Femur (tissue), 1 donor: ENCODE data around the gene LIPF.
"Not testable (repeated sequence)": the region's sequence is repeated elsewhere in the genome, so short reads cannot be mapped to it uniquely, and the experiment has no call there.

Experiments used
- DNase-seq: peaks from one replicate; pipeline ENCODE4 v3.0.0-alpha.2; 2017

LIPF gene, protein sequence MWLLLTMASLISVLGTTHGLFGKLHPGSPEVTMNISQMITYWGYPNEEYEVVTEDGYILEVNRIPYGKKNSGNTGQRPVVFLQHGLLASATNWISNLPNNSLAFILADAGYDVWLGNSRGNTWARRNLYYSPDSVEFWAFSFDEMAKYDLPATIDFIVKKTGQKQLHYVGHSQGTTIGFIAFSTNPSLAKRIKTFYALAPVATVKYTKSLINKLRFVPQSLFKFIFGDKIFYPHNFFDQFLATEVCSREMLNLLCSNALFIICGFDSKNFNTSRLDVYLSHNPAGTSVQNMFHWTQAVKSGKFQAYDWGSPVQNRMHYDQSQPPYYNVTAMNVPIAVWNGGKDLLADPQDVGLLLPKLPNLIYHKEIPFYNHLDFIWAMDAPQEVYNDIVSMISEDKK

DNA sequence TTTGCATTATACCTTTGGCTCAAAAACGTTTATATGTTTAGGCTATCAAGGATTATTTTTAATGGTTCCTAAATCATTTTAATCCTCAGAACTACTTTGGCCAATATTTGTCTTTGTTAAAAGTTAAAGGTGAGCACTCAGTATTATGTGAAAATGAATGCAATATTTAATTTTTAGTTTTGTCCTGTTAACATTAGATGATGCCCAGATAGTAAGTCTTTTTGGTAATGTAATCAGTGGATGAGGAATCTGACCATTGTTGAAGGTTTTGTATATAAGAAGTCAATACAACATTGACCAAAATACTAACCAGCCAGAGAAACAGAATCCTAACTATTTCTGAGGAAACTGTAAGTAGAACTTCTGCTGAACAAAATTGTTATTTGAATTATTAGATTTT is at the start of gene LIPF:
Gene LIPF (plus strand): TSS at position 301 of the 400 bp plus-strand sequence. CDS start 2,856 bp downstream, outside the sequence.
- no peak for DNase-seq

DNA sequence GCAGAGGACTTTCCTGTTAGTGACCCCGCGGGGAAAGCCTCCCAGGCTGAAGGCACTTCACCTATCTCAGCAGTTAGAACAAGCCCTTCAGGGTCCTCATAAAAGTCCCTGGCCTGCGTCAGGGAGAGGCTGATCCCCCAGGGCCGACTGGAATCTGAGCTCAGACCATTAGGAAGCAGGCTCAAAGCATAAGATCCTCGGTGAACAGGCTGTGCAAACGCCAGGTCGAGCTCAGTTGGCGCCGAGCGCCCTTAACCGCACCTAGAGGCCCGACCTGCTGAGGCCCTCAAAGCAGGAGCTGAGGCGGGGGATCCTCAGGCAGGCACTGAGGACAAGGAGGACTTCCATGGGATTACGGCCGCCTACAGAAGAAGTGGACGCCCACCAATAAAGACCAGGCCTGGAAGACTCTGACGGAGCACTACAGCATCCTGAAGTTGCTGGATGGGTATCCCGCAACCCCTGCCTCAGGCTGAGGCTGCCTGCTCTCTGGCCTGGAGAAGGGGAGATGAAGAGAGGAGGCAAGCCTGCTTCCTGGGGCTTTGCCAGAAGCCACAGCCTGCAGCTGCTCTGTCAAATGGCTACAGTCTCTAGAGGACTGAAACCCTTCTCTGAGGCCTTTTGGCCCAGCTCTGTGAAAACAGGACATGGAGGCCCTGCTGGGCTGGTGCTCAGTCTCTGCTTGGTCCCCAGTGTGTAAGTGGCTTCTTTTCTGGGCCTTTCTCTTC is 47.8 kb upstream of the LIPF start:
- peak; percentile 35 for DNase-seq

DNA sequence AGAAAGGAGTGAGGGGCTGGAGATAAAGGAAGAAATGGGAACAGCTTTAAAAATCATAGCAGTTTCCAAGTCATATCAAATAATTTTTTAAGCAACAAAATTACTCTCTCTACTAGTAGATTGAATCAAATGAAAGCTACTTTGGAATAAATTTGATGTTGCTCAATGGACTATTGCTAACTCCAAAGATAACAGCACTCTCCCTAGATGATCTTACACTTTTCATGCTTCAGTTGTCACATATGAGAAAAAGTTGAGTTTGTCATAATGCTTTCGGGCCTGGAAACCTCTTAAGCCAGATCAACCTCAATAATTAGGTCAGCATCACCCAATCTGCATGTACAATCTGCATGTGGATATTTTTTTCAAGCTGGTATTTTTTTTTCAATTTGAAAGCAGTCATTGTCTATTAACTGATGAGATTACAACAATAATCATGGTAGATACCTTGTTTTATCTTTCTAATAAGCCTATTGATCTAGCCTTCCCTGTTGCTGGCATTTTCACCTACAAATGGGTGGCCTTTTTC is 46.4 kb upstream of the LIPF start:
- no peak for DNase-seq

DNA sequence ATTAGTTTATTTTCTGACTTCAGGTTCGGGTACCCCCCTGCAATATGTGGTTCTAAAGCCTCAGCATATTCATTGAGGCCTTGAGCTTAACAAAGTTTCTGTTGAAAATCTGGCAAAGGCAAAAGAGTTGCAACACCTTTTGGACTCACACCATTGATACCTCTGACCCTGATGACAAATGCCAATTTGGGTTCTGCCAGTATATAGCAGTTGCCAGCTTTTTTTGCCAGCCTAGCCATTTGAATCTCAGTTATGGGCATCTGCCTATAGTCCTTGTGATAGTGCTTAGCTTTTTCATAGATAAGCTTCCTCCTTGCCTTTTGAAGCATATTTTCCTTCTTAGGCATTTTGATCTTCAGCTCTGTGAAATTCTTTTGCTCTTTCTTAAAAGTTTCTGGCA is 45.7 kb upstream of the LIPF start:
- no peak for DNase-seq

DNA sequence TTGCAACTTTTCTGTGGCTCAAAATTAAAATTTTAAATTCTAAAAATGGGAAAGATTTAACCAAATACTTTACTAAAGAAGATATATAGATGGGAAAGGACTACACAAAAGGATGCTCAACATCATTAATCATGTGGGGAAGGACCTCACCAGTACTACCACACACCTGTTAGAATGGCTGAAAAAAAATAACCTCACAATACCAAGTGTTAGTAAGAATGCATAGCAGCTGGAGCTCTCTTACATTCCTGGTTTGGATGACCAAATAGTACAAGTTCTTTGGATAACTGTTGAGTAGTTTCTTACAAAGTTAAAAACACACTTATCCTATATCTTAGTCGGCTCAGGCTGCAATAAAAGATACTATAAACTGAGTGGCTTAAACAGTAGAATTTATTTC is 43.8 kb upstream of the LIPF start:
- no peak for DNase-seq

DNA sequence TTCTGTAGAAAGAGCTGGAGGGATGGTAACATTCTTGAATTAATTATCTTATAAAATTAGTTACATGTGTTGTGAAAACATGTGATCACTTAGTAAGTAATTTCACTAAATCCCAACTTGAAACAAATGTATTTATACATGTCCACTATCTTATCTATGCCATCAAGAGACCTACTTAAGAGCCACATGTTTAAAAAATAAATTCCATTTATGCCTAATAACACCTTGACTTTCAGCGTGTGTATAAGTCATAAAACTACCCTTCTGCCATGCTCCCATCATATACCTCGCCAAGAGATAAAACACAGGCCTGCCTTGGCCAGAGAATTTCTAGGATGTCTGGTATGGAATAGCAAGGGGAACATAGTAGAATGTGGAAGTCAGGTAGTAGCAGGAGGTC is 40.4 kb upstream of the LIPF start:
- DNase-seq: no peak

DNA sequence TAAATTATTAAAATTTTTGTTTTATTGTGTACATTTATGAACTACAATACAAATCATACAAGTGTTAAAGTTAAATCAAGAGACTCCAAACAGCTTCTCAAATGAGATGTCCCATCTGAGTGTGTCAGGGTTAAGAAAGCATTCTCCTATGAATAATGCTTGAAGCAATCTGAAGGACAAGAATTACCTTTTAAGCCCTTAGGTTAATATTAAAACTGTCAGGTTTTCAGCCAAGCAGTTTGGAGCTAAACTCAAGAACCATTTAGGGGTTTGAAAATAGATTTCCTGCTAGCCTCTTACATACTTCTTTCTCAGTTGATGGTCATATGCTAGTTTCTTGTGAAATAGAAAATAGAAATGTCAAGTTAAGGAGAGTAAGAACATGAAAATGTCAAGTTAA is 39.4 kb upstream of the LIPF start:
- no peak for DNase-seq

DNA sequence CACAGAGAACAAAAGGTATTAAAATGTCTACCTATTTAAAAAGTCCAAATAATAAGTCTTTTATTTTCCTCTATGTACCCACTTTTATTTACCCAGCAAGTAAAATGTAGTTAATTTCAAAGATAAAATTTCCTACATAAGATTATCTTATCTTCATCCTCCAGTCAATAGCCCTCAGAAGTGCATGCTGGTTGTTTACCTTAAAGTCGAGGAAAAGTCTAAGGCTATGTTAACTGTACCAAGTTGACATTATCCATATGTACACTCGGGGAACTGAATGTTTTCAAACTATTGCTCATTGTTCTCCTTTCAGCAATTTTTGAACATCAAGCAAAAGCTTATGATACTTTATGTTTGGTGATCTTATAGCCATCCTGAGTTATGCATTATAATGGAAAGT is 24.1 kb upstream of the LIPF start:
- no peak for DNase-seq

DNA sequence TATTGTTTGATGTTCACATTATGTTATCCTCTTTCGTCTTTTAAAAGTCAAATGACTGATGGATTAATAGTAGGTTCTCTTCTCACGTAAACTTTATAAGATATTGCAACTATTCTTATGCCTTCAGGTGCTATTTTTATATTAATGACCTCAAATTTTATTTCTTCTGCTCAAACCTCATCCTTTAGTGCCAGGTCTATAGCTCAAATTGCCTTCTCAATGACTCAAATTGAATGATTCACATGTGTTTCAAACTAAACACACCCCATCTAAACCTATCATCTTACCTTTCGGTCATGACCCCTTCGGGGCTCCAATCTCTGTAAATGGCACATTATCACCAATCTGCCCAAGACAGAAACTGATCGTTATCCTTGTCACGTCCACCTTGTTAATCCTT is 22.0 kb upstream of the LIPF start:
- no peak for DNase-seq

DNA sequence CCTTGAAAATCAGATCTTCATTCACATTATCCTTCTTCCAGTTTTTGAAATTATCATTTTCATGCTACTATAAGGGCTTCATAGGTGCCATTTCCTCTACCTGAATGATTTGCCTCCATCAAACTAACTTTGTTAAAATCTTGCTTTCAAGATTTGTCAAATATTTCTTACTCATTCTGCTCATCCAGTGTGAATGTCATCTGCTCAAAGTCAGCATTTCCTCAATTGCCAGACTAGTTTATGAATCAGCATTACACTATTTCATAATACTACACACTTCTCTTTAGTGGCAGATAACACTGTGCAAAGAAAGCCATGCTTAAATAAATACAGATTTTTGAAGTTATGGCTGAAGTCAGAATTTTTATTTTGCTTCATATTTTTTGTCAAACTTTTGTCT is 21.3 kb upstream of the LIPF start:
- no peak for DNase-seq

DNA sequence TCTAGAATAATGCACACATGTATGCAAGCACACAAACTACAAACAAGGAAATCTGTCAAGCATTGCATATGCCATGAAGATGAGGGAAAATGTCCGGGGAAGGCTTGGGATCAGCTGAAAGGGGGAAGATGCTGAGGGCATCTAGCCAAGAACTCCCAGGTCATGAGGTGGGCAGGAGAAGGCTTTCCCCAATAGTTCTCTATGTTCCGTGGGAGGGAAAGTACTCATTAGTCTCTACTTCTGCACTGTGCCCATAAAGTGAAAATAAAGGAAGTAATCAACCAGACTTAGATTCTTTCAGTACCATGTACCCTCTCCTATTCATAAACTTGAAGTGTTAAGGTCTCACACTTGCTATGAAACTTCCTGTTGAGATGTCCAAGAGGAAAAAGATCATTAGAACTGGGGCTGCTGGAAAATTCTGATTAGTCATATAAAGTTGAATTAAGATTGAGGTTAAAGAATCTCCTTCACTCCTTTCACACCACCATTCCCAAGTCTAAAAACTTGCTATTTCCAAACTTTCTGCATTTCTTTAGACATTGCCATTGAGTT is 17.1 kb upstream of the LIPF start:
- no peak for DNase-seq

DNA sequence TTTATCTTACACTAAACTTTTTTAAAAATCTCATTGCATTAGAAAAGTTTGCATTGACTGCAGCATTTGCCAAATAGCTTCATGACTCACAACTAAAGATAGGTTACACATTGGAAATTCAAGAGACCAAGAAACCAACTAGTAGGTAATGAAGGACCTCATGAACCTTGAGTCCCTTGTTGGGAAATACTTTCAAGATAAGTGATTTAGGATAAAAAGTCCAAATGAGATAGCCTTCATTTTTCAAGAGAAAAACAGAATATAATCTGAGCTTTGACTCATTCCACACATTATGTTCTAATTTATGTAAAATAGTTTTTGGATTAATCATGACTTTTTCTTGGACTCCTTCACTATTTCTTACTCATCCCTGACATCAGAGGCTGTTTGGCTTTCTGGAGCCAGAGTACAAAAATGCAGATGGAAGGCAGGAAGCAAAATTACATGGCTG is 13.1 kb upstream of the LIPF start:
- no peak for DNase-seq

DNA sequence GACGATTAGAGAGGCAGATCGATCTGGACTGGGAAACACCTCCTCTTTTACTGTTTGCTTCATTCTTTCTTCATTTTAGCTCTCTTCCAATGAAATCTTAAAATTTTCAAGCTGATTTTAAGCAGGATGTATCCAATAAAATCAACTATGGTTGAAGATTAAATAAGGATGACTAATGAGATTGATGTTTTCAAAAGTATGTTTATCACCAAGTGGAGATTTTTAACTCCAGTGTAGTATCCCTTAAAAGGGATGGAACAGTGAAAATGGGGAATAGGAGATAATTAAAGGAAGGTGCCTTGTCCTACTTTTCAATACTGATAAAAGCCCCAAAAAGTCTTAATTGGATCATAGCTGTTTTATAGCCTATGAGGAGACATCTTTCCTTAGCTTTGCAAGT is 11.6 kb upstream of the LIPF start:
- DNase-seq: no peak

DNA sequence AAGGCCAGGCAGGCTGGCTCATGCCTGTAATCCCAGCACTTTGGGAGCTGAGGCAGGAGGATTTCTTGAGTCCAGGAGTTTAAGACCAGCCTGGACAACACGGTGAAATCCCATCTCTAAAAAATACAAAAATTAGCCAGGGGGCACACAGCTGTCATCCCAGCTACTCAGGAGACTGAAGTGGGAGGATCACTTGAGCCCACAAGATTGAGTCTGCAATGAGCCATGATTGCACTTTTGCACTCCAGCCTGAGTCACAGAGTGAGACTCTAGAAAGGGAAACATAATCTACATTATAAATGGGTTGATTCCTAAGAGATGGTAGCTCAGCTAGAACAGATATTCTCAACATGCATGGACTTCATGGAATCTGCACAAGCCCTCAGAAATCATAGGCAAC is 6.3 kb upstream of the LIPF start:
- no peak for DNase-seq

DNA sequence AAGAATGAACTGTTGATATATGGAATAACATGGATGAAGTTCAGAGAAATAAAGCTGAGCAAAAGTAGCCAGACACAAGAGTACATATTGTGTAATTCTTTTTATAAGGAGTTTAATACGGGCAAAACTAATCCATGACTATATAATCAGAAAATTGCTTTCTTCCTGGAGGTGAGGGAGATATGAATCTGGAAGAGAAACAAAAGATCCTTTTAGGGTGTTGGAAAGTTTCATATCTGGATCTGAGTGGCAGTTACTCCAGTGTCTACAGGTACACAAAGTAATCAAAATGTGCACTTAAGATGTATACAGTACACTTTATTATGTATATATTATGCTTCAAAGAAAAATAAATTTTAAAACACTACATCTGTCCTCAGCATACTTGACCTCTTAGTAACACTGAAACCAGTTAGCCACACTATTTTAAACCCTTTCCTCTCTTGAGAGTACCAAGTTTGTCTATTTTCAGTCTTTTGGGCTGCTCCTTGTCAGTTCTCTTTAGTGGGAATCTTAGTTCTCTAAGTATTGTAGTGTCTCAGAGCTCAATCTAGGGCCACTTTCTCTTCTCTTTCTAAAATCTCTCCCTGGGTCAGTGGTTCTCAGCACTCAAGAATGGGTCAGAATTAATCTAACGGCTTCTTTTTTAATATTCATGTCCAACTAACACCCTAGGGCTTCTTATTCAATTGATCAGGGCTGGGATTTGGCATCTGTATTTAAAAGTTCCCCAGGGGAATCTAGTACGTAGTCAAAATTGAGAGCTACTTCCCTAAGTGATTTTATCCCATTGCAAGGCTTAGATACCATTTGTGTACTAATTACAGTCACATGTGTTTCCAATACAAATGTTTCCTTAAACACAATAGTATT is 4.3 kb upstream of the LIPF start:
- DNase-seq: no peak

DNA sequence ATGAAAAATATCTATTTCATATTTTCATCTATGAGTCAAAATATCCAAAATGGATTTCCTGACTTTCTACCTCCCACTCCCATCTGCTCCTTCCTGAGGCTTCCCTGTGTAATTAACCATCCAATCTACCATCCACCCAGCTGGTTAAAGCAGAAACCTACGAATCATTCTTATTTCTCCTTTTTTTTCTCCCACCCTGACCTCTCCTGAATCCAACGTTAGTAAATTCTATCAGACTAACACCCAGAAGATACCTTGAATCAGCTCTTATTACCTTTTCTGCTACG is 3.7 kb upstream of the LIPF start:
- no peak for DNase-seq

DNA sequence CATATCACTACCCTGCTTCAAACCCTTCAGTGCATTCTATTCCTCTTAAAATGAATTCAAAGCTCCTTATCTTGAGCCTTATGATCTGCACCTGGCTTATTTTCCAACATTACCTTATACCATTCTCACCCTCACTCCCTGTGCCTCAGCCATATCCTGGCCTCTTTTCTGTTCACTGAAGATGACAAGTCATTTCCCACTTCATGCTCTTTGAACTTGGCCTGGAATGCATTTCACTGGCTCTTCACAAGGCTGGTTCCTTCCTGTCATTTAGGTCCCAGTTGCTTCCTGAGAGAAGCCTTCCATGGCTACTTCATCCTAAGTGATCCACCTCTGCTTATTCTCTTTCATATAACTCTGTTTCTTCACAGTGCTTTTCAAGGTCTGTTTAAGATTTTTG is 3.2 kb upstream of the LIPF start:
- no peak for DNase-seq

DNA sequence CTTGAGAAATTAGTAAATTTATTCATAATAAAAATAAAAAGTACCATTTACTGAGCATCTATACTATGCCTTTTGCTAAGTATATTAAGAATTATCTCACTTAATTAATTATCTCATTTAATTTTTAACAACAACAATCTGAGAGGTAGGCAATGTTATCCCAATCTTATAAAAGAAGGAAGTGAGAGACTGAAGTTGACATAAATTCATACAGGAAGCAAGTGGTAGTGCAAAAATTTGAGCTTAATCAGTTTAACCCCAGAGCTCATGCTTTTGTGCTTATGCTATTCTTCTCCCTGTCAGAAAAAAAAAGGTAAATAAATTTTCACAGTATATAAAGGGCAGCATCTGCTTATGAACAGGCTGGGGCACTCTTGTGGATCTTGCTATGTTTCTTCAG is 2.7 kb upstream of the LIPF start:
- DNase-seq: no peak

DNA sequence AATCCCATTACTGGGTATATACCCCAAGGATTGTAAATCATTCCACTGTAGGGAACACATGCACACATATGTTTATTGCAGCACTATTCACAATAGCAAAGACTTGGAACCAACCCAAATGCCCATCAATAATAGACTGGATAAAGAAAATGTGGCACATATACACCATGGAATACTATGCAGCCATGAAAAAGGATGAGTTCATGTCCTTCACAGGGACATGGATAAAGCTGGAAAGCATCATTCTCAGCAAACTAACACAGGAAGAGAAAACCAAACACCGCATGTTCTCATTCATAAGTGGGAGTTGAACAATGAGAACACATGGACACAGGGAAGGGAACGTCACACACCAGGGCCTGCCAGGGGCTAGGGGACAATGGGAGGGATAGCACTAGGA is 1.1 kb upstream of the LIPF start:
- DNase-seq: not testable (repeated sequence)

DNA sequence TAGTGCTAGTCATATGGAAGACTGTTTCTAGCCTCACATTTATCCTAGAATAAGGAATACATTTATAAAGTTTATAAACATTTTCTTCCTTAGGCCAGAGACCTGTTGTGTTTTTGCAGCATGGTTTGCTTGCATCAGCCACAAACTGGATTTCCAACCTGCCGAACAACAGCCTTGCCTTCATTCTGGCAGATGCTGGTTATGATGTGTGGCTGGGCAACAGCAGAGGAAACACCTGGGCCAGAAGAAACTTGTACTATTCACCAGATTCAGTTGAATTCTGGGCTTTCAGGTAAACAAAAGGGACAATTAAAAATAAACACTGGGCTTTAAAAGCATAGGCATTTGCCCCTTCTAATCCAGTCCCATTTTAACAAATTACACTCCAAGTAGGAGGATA is 4.2 kb downstream of the LIPF start:
- no peak for DNase-seq

DNA sequence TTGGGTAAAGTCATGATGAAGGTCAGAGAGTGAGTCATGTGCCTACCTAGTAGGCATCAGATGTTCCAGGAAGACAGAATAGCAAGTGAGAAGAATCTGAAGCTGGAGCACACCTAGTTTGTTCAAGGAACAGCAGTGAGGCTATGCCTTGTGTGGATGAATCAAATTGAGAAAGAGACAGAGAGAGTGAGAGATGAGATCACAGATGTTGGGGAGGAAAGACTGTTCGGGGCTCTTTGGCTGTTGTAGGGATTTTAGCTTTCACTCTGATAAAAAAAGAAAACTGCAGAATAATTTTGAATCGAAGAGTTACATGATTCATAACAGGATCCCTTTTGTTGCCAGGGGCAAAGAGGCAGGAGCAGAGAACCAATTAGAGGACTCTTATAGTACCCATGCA is 6.3 kb downstream of the LIPF start:
- no peak for DNase-seq

DNA sequence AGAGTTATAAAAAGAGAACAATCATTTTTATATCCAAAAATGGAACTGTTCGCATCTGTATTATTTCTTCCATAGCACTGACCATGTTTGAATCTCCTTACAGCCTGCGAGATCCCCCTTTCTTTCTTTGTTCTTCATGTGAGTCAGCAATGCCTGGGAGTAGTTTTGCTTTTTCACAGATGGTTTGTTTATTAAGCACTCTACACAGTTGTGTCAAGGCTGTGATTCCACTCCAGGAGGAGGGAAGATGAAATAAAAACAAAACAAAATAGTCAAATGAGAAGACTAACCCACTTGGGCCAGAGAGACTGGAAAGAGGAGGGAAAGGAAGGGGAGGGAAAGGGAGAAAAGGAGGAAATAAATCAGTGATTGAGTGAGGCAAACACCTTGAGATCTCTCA is 7.8 kb downstream of the LIPF start:
- DNase-seq: no peak
